H1 (cell line): ENCODE data around the gene ARMH1. TPM values are rescaled to one million over a fixed set of nuclear protein-coding genes. Genes with fewer than 3 reads are reported as not detected.

Source experiments
- CTCF ChIA-PET: fragments of 300-600 bp; sonication (Branson Sonifier 250); formaldehyde crosslinking; loops from one replicate; lab custom pipeline; 2021; ENCODE audit not compliant: partially characterized antibody; lab: Charles Lee
- POLR2A ChIA-PET: fragments of 300-600 bp; sonication (Branson Sonifier 250); formaldehyde crosslinking; loops from one replicate; lab custom pipeline; 2021; ENCODE audit warnings: inconsistent platforms; ENCODE audit not compliant: partially characterized antibody; lab: Charles Lee
- DNase-seq, 2 experiments: peaks; one replicate each; pipeline versions ENCODE4 v3.0.0 to v3.0.0-alpha.2; 2010 to 2022; ENCODE audit warnings: low spot score in 2 of 2, low read depth in 1 of 2, mixed read lengths in 1 of 2
- FAIRE-seq: peaks from 2 replicates; lab custom pipeline; 2011; peaks lifted over from hg19 to GRCh38; lab: Jason Lieb, UNC
- H2AFZ ChIP-seq: 2 replicates; pipeline ENCODE4 v1.8.1; 2012; ENCODE audit warnings: low read length, inconsistent platforms
- H2AK5ac ChIP-seq: 2 replicates; pipeline ENCODE4 v1.6.1; 2013; ENCODE audit warnings: low read depth, low read length
- H2BK120ac ChIP-seq: replicated peaks from 2 replicates; pipeline ENCODE3; 2013; ENCODE audit warnings: low read depth, low read length, inconsistent platforms
- H2BK12ac ChIP-seq: 2 replicates; pipeline ENCODE4 v1.6.1; 2013; ENCODE audit warnings: low read depth, low read length
- H2BK15ac ChIP-seq: 2 replicates; pipeline ENCODE4 v1.6.1; 2013; ENCODE audit warnings: low read length
- H2BK20ac ChIP-seq: 2 replicates; pipeline ENCODE4 v1.6.1; 2013; ENCODE audit warnings: low read length
- H2BK5ac ChIP-seq: 2 replicates; pipeline ENCODE4 v1.6.1; 2013; ENCODE audit warnings: low read depth, low read length
- H3K14ac ChIP-seq: 2 replicates; pipeline ENCODE4 v1.6.1; 2013; ENCODE audit warnings: inconsistent platforms; ENCODE audit not compliant: insufficient read length
- H3K18ac ChIP-seq: 2 replicates; pipeline ENCODE4 v1.6.1; 2013; ENCODE audit warnings: low read length; ENCODE audit errors: extremely low read depth
- H3K23ac ChIP-seq: 2 replicates; pipeline ENCODE4 v1.6.1; 2013; ENCODE audit warnings: inconsistent platforms; ENCODE audit not compliant: insufficient read length
- H3K23me2 ChIP-seq: 2 replicates; pipeline ENCODE4 v1.6.1; 2013; ENCODE audit warnings: low read depth, low read length
- H3K27ac ChIP-seq: 2 replicates; pipeline ENCODE4 v1.6.1; 2011; ENCODE audit warnings: low read depth, low read length, inconsistent platforms
- H3K27me3 ChIP-seq, 4 experiments: replicated peaks in 1 of 4; 1 replicate in 1 of 4; 2 replicates in 3 of 4; pipeline versions ENCODE4 v1.6.1 to v1.8.1; 2011 to 2013; ENCODE audit warnings: low read length in 3 of 4, mild to moderate bottlenecking in 3 of 4, inconsistent platforms in 2 of 4, mixed read lengths in 2 of 4, moderate library complexity in 1 of 4; ENCODE audit not compliant: control insufficient read depth in 3 of 4, insufficient read depth in 3 of 4; ENCODE audit errors: extremely low read depth in 1 of 4
- H3K36me3 ChIP-seq, 4 experiments: 2 replicates each; pipeline versions ENCODE4 v1.6.1 to v1.8.1; 2011 to 2013; ENCODE audit warnings: mild to moderate bottlenecking in 4 of 4, low read length in 3 of 4, moderate library complexity in 2 of 4, control low read depth in 1 of 4, inconsistent platforms in 1 of 4; ENCODE audit not compliant: insufficient read depth in 4 of 4, control insufficient read depth in 2 of 4
- H3K4ac ChIP-seq: replicated peaks from 2 replicates; pipeline ENCODE3; 2013; ENCODE audit warnings: low read length, low read depth, mixed read lengths, inconsistent platforms; ENCODE audit not compliant: insufficient read length
- H3K4me1 ChIP-seq, 4 experiments: replicated peaks in 1 of 4; 1 replicate in 1 of 4; 2 replicates in 3 of 4; pipeline versions ENCODE4 v1.6.1 to v1.8.1; 2011 to 2013; ENCODE audit warnings: low read length in 3 of 4, inconsistent platforms in 2 of 4, mixed read lengths in 1 of 4; ENCODE audit not compliant: insufficient read depth in 4 of 4, control insufficient read depth in 3 of 4
- H3K4me2 ChIP-seq, 2 experiments: 2 replicates each; pipeline versions ENCODE4 v1.6.1 to v1.8.1; 2011 to 2013; ENCODE audit warnings: low read depth in 2 of 2, low read length in 2 of 2, control low read depth in 1 of 2, inconsistent platforms in 1 of 2, mild to moderate bottlenecking in 1 of 2; ENCODE audit not compliant: insufficient read depth in 1 of 2
- H3K4me3 ChIP-seq, 4 experiments: fragments of 200-600, 300-600 bp in 1 of 4; sonication (generic), shearing (Covaris generic), sonication (Bioruptor Twin) in 1 of 4; 2 replicates each; pipeline versions ENCODE4 v1.5.1 to v1.8.1; 2011 to 2016; ENCODE audit warnings: low read length in 4 of 4, low read depth in 3 of 4, control low read depth in 2 of 4, inconsistent platforms in 2 of 4, mild to moderate bottlenecking in 2 of 4, mixed read lengths in 1 of 4, moderate library complexity in 1 of 4; ENCODE audit not compliant: insufficient read depth in 2 of 4; ENCODE audit errors: extremely low read depth in 1 of 4
- H3K56ac ChIP-seq: replicated peaks from 2 replicates; pipeline ENCODE3; 2013; ENCODE audit warnings: low read depth, mild to moderate bottlenecking, mixed read lengths, low read length, inconsistent platforms; ENCODE audit not compliant: insufficient read length
- H3K79me1 ChIP-seq: 2 replicates; pipeline ENCODE4 v1.6.1; 2013; ENCODE audit warnings: low read depth, low read length, control low read depth
- H3K79me2 ChIP-seq, 2 experiments: 2 replicates each; pipeline versions ENCODE4 v1.6.1 to v1.8.1; 2012 to 2013; ENCODE audit warnings: low read length in 2 of 2, mild to moderate bottlenecking in 2 of 2, inconsistent platforms in 1 of 2; ENCODE audit not compliant: insufficient read depth in 2 of 2, control insufficient read depth in 1 of 2
- H3K9ac ChIP-seq, 4 experiments: replicated peaks in 1 of 4; 1 replicate in 1 of 4; 2 replicates in 3 of 4; pipeline versions ENCODE4 v1.6.1 to v1.8.1; 2011 to 2013; ENCODE audit warnings: low read depth in 3 of 4, low read length in 3 of 4, control low read depth in 2 of 4, mild to moderate bottlenecking in 2 of 4, moderate library complexity in 2 of 4, inconsistent platforms in 1 of 4; ENCODE audit errors: extremely low read depth in 1 of 4
- H3K9me3 ChIP-seq, 2 experiments: 2 replicates each; pipeline versions ENCODE4 v1.6.1 to v1.8.1; 2012 to 2013; ENCODE audit warnings: mild to moderate bottlenecking in 2 of 2, moderate library complexity in 2 of 2, control low read depth in 1 of 2, inconsistent platforms in 1 of 2, low read depth in 1 of 2, low read length in 1 of 2, mixed read lengths in 1 of 2; ENCODE audit not compliant: insufficient read depth in 2 of 2
- H4K20me1 ChIP-seq, 2 experiments: replicated peaks in 1 of 2; 2 replicates each; pipeline versions ENCODE3 to v1.8.1; 2011 to 2013; ENCODE audit warnings: inconsistent platforms in 2 of 2, low read length in 2 of 2, mild to moderate bottlenecking in 1 of 2; ENCODE audit not compliant: insufficient read depth in 2 of 2, control insufficient read depth in 1 of 2
- H4K5ac ChIP-seq: 2 replicates; pipeline ENCODE4 v1.6.1; 2013; ENCODE audit warnings: low read length, low read depth, mixed read lengths, inconsistent platforms; ENCODE audit not compliant: insufficient read length
- H4K8ac ChIP-seq: 2 replicates; pipeline ENCODE4 v1.8.0; 2013; ENCODE audit warnings: mild to moderate bottlenecking, moderate library complexity, low read length, inconsistent platforms; ENCODE audit not compliant: insufficient read depth; ENCODE audit errors: extremely low read depth
- H4K91ac ChIP-seq: replicated peaks from 2 replicates; pipeline ENCODE3; 2013; ENCODE audit warnings: low read length, mixed read lengths, inconsistent platforms; ENCODE audit not compliant: insufficient read length
- CBX5 ChIP-seq: fragments of 300-800, 300-1000 bp; sonication (generic); IDR thresholded peaks from 2 replicates; pipeline ENCODE4 v1.7.1; 2016; ENCODE audit warnings: antibody characterized with exemption, low read length, low read depth
- RNF2 ChIP-seq: fragments of 200-900, 300-1000 bp; sonication (generic); IDR thresholded peaks from 2 replicates; pipeline ENCODE4 v1.7.1; 2016; ENCODE audit warnings: borderline replicate concordance, low read depth, mild to moderate bottlenecking, antibody characterized with exemption, low read length; ENCODE audit not compliant: poor library complexity, severe bottlenecking; ENCODE audit errors: missing control alignments
- SP1 ChIP-seq: IDR thresholded peaks from 2 replicates; pipeline ENCODE4 v1.6.1; 2011; ENCODE audit warnings: low read depth, low read length
- WGBS, 2 experiments: shearing (Covaris generic) in 1 of 2; methylation state at CpG; one replicate each; pipeline versions ENCODE4 v1.1.6 to v1.1.7; 2013 to 2015; ENCODE audit warnings: low lambda C conversion rate in 2 of 2, mixed read lengths in 2 of 2, inconsistent platforms in 1 of 2, low coverage in 1 of 2, missing lambda C conversion rate in 1 of 2; ENCODE audit not compliant: insufficient replicate concordance in 2 of 2, insufficient coverage in 1 of 2, insufficient read length in 1 of 2; ENCODE audit errors: extremely low coverage in 1 of 2, missing lambda C conversion rate in 1 of 2; 5-methylcytosine and 5-hydroxymethylcytosine counted together
- polyA plus RNA-seq, 7 experiments: library from polyadenylated mRNA; depleted of rRNA in 3 of 7; stranded (reverse) in 5 of 7; unstranded in 2 of 7; fragments of >200 nt in 5 of 7; fragments of 200-250 nt in 2 of 7; gene quantifications; 1 replicate in 5 of 7; 2 replicates in 1 of 7; 4 replicates in 1 of 7; pipeline versions ENCODE4 v1.2.1 to v1.2.3, GENCODE V29; 2011 to 2013; ENCODE audit warnings: missing spikeins in 2 of 7, mixed read lengths in 2 of 7
- total RNA-seq: library from RNA; stranded (reverse); fragmentation: NEBNext Ultra II Directional; extraction: Animal tissue kit (Norgen Biotek cat#: 25700); gene quantifications from 2 replicates; pipeline ENCODE4 v1.2.1, GENCODE V29; 2021

Gene ARMH1
- total and polyA plus RNA-seq, 2 of the 8 experiments (the other 6 are each of a cell fraction or from before 2014, with no cell fraction given) = 0.82 to 0.85 TPM

GRCh38 chr1:44661781-44662682, 12.5 kb upstream of the ARMH1 start:
- H2BK5ac ChIP-seq = no peak overlapping the region
- DNase-seq (no peak), FAIRE-seq (no peak)
- no peak overlapping the region for H2BK120ac ChIP-seq
- H3K79me1 ChIP-seq = no peaks in the 10 kb centered on the region
- H2AK5ac ChIP-seq = no peak overlapping the region
- no peak overlapping the region for H3K4me2 ChIP-seq
- no peaks in the 10 kb centered on the region for H3K36me3 ChIP-seq
- H3K4ac ChIP-seq = no peak overlapping the region
- H4K20me1 ChIP-seq = no peaks in the 10 kb centered on the region
- no peak overlapping the region for H4K91ac ChIP-seq
- H2BK15ac ChIP-seq = no peak overlapping the region
- no peak overlapping the region for H4K8ac ChIP-seq
- no peaks in the 10 kb centered on the region for H3K27me3 ChIP-seq
- no peak overlapping the region for H3K9ac ChIP-seq
- no peaks in the 10 kb centered on the region for H3K79me2 ChIP-seq
- no peak overlapping the region for H2BK20ac ChIP-seq
- no peaks in the 10 kb centered on the region for H3K23me2 ChIP-seq
- POLR2A ChIA-PET = interaction anchor here (1.0 to 2.9 kb wide), 5 partner anchors 10 to 56 kb away, joined by 3 to 14 read pairs (median 9); no protein-coding TSS in a partner anchor
- no peak overlapping the region for H3K23ac ChIP-seq
- H2BK12ac ChIP-seq = no peak overlapping the region
- 88% methylated on average over 15 of the region's 15 CpGs; no CpG with 5 or more reads in 1 of the 2 experiments for WGBS, 2 experiments
- H2AFZ ChIP-seq = no peak overlapping the region
- CTCF ChIA-PET = interaction anchor here (0.6 to 7.6 kb wide), 6 partner anchors 10 to 613 kb away, joined by 3 to 45 read pairs (median 4); no protein-coding TSS in a partner anchor
- H4K5ac ChIP-seq = no peak overlapping the region
- no peaks in the 10 kb centered on the region for H3K9me3 ChIP-seq
- H3K56ac ChIP-seq = no peak overlapping the region
- H3K4me3 ChIP-seq = no peak overlapping the region
- H3K18ac ChIP-seq = no peak overlapping the region
- no peak overlapping the region for H3K27ac ChIP-seq
- no peaks in the 10 kb centered on the region; a peak in 2 of 7 replicates for H3K4me1 ChIP-seq
- no peak overlapping the region for H3K14ac ChIP-seq
- TF ChIP-seq RNF2 (no peak), CBX5 (no peak), SP1 (no peak)
